SK-N-SH (cell line): Measurements from ENCODE around the gene CCDC152.

ENCODE experiments used
- CHD2 ChIP-seq: fragments of 150-350 bp; IDR thresholded peaks from 2 replicates; pipeline ENCODE4 v1.6.1; 2018; ENCODE audit warnings: low read length; ENCODE audit not compliant: partially characterized antibody
- MXI1 ChIP-seq: IDR thresholded peaks from 2 replicates; pipeline ENCODE4 v1.6.1; 2012; ENCODE audit warnings: mild to moderate bottlenecking, low read depth, low read length, improper control_type of control experiment
- NFIC ChIP-seq: IDR thresholded peaks from 2 replicates; pipeline ENCODE4 v1.4.0; 2012; ENCODE audit warnings: borderline replicate concordance
- POLR2AphosphoS5 ChIP-seq: IDR thresholded peaks from 2 replicates; pipeline ENCODE4 v1.6.1; 2012; ENCODE audit warnings: low read depth, low read length
- RXRA ChIP-seq: IDR thresholded peaks from 2 replicates; pipeline ENCODE4 v1.4.0; 2012; ENCODE audit warnings: low read depth, mild to moderate bottlenecking, borderline replicate concordance
- TEAD4 ChIP-seq: IDR thresholded peaks from 2 replicates; pipeline ENCODE4 v1.4.0; 2012; ENCODE audit warnings: mild to moderate bottlenecking, borderline replicate concordance; ENCODE audit not compliant: insufficient read depth
- TF ChIP-seq, protein P1 (sequence below): fragments of 200-600 bp; sonication (generic); IDR thresholded peaks from 2 replicates; pipeline ENCODE4 v1.6.1; 2017; ENCODE audit warnings: antibody characterized with exemption, mild to moderate bottlenecking, moderate library complexity

DNA sequence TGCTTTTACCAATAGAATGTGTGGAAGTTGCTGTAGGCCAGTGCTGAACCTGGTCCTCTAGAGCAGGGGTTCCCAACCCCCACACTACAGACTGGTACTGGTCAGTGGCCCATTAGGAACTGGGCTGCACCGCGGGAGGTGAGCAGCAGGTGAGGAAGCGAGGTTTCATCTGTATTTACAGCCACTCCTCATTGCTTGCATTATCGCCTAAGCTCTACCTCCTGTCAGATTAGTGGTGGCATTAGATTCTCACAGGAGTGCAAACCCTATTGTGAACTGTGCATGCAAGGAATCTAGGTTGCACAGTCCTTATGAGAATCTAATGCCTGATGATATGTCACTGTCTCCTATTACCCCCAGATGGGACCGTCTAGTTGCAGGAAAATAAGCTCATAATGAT is 6.1 kb upstream of the CCDC152 start:
- TF ChIP-seq, protein P1, sequence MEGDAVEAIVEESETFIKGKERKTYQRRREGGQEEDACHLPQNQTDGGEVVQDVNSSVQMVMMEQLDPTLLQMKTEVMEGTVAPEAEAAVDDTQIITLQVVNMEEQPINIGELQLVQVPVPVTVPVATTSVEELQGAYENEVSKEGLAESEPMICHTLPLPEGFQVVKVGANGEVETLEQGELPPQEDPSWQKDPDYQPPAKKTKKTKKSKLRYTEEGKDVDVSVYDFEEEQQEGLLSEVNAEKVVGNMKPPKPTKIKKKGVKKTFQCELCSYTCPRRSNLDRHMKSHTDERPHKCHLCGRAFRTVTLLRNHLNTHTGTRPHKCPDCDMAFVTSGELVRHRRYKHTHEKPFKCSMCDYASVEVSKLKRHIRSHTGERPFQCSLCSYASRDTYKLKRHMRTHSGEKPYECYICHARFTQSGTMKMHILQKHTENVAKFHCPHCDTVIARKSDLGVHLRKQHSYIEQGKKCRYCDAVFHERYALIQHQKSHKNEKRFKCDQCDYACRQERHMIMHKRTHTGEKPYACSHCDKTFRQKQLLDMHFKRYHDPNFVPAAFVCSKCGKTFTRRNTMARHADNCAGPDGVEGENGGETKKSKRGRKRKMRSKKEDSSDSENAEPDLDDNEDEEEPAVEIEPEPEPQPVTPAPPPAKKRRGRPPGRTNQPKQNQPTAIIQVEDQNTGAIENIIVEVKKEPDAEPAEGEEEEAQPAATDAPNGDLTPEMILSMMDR = no peak
- TF ChIP-seq TEAD4 (no peak), NFIC (no peak), POLR2AphosphoS5 (no peak), MXI1 (no peak), CHD2 (no peak), RXRA (no peak)
